Liver (tissue), 9 donors: ENCODE measurements around the gene RIMBP2. TPM values are rescaled to one million over a fixed set of nuclear protein-coding genes. Genes with fewer than 3 reads are reported as not detected.

Experiments used
- DNase-seq: peaks from one replicate; pipeline ENCODE4 v3.0.0-alpha.2; 2017; ENCODE audit warnings: low spot score
- H3K27ac ChIP-seq, 2 donors: one replicate each; pipeline ENCODE4 v1.7.0; 2013; ENCODE audit warnings: inconsistent platforms in 2 of 2, low read length in 2 of 2, control low read depth in 1 of 2, low read depth in 1 of 2, mild to moderate bottlenecking in 1 of 2
- H3K27me3 ChIP-seq, 4 donors: one replicate each; pipeline versions ENCODE4 v1.6.1 to v1.7.0; 2013; ENCODE audit warnings: low read length in 3 of 4, inconsistent platforms in 1 of 4, mild to moderate bottlenecking in 1 of 4, moderate library complexity in 1 of 4; ENCODE audit not compliant: control insufficient read depth in 4 of 4, insufficient read depth in 4 of 4
- H3K36me3 ChIP-seq, 4 donors: one replicate each; pipeline versions ENCODE4 v1.6.1 to v1.7.0; 2013; ENCODE audit warnings: low read length in 3 of 4, mild to moderate bottlenecking in 3 of 4, low read depth in 1 of 4, moderate library complexity in 1 of 4; ENCODE audit not compliant: control insufficient read depth in 4 of 4, insufficient read depth in 3 of 4
- H3K4me1 ChIP-seq, 4 donors: one replicate each; pipeline versions ENCODE4 v1.6.1 to v1.7.0; 2013; ENCODE audit warnings: low read length in 3 of 4, mild to moderate bottlenecking in 3 of 4, moderate library complexity in 1 of 4; ENCODE audit not compliant: control insufficient read depth in 4 of 4, insufficient read depth in 4 of 4
- H3K4me3 ChIP-seq, 3 donors: one replicate each; pipeline versions ENCODE4 v1.6.1 to v1.7.0; 2013; ENCODE audit warnings: low read length in 3 of 3, control low read depth in 1 of 3, low read depth in 1 of 3, mild to moderate bottlenecking in 1 of 3
- H3K9ac ChIP-seq, 2 donors: one replicate each; pipeline ENCODE4 v1.7.0; 2013; ENCODE audit warnings: low read length in 2 of 2, mild to moderate bottlenecking in 2 of 2, moderate library complexity in 2 of 2, control low read depth in 1 of 2, low read depth in 1 of 2
- H3K9me3 ChIP-seq, 4 donors: one replicate each; pipeline versions ENCODE4 v1.6.1 to v1.7.0; 2013; ENCODE audit warnings: low read length in 3 of 4; ENCODE audit not compliant: control insufficient read depth in 4 of 4
- FOXA1 ChIP-seq: IDR thresholded peaks from 2 replicates; pipeline ENCODE4 v1.6.1; 2016; ENCODE audit warnings: antibody characterized with exemption
- FOXA2 ChIP-seq: IDR thresholded peaks from 2 replicates; pipeline ENCODE4 v1.6.1; 2016; ENCODE audit warnings: antibody characterized with exemption
- GABPA ChIP-seq, 2 donors: IDR thresholded peaks in 1 of 2; conservative IDR thresholded peaks in 1 of 2; 2 replicates each; pipeline ENCODE4 v1.6.1; 2016; ENCODE audit warnings: antibody characterized with exemption in 2 of 2, mild to moderate bottlenecking in 1 of 2, moderate library complexity in 1 of 2
- HNF4A ChIP-seq, 2 donors: conservative IDR thresholded peaks; 2 replicates each; pipeline ENCODE4 v1.6.1; 2016; ENCODE audit warnings: antibody characterized with exemption in 2 of 2, mild to moderate bottlenecking in 2 of 2
- HNF4G ChIP-seq: IDR thresholded peaks from 2 replicates; pipeline ENCODE4 v1.6.1; 2016; ENCODE audit warnings: antibody characterized with exemption
- JUND ChIP-seq, 2 donors: IDR thresholded peaks; 2 replicates each; pipeline ENCODE4 v1.6.1; 2016; ENCODE audit warnings: antibody characterized with exemption in 2 of 2
- RAD21 ChIP-seq, 2 donors: IDR thresholded peaks; 2 replicates each; pipeline ENCODE4 v1.6.1; 2016; ENCODE audit warnings: antibody characterized with exemption in 2 of 2, mild to moderate bottlenecking in 2 of 2
- RXRA ChIP-seq, 2 donors: IDR thresholded peaks; 2 replicates each; pipeline ENCODE4 v1.6.1; 2017 to 2018; ENCODE audit warnings: antibody characterized with exemption in 2 of 2, mild to moderate bottlenecking in 1 of 2
- SP1 ChIP-seq: IDR thresholded peaks from 2 replicates; pipeline ENCODE4 v1.6.1; 2018; ENCODE audit warnings: antibody characterized with exemption, mild to moderate bottlenecking
- YY1 ChIP-seq: IDR thresholded peaks from 2 replicates; pipeline ENCODE4 v1.6.1; 2016; ENCODE audit warnings: antibody characterized with exemption, mild to moderate bottlenecking
- WGBS: extraction: QIAGEN DNeasy Blood & Tissue Kit; methylation state at CpG from one replicate; pipeline ENCODE4 v1.1.7; 2013; 5-methylcytosine and 5-hydroxymethylcytosine counted together
- polyA plus RNA-seq, 2 donors: library from polyadenylated mRNA; stranded (reverse) in 1 of 2; unstranded in 1 of 2; fragments of 200-250 nt in 1 of 2; fragments of >200 nt in 1 of 2; fragmentation: Nextera tagmentation in 1 of 2; extraction: Ambion mirVana in 1 of 2; gene quantifications; one replicate each; pipeline versions ENCODE4 v1.2.1 to v1.2.3, GENCODE V29; 2013 to 2015
- total RNA-seq, 2 donors: library from RNA; depleted of rRNA; stranded (reverse); fragments of >200 nt; gene quantifications; one replicate each; pipeline ENCODE4 v1.2.3, GENCODE V29; 2014
- TF ChIP-seq, protein P1 (sequence below): IDR thresholded peaks from 2 replicates; pipeline ENCODE4 v1.6.1; 2016; ENCODE audit warnings: antibody characterized with exemption
- TF ChIP-seq, protein P2 (sequence below): IDR thresholded peaks from 2 replicates; pipeline ENCODE4 v1.6.1; 2016; ENCODE audit warnings: antibody characterized with exemption
- TF ChIP-seq, protein P3 (sequence below): fragments of 150-350 bp; IDR thresholded peaks from 2 replicates; pipeline ENCODE4 v1.5.1; 2017; ENCODE audit warnings: improper control_type of control experiment, low read depth, low read length; ENCODE audit not compliant: missing input control
- donor health status: healthy.
- donor health status: healthy.
- donor health status: healthy.
- donor health status: healthy.
- donor health status: healthy.

Gene RIMBP2
- total and polyA plus RNA-seq, 4 donors: 0.01 to 0.17 (median 0.09) TPM; not detected in 1

DNA sequence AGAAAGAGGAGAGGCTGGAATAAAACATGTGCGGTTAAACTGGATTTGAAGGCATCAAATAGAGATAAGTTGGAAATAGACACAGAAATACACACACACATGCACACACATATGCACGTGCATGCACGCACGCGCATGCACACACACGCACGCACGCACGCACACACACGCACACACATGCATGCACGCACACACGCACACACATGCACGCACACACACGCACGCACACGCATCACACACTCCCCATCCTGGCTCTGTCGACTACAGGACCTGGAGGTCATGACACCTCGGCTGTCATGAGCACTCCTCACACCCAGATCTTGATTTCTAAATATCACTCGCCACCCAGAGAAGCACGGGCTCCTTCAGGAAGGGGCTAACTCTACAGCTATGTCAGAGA lies 51.8 kb downstream of the RIMBP2 start:
- DNase-seq: no peak
- Histone ChIP-seq H3K9me3 (peaks cover 0 to 9% (median 3%) of the 10 kb centered on the region in 4 donors), H3K4me3 (no peak overlapping the region), H3K27me3 (no peaks in the 10 kb centered on the region), H3K36me3 (no peaks in the 10 kb centered on the region), H3K9ac (no peak overlapping the region), H3K27ac (no peak overlapping the region), H3K4me1 (no peaks in the 10 kb centered on the region)
- TF ChIP-seq YY1: no peak
- TF ChIP-seq, protein P1, sequence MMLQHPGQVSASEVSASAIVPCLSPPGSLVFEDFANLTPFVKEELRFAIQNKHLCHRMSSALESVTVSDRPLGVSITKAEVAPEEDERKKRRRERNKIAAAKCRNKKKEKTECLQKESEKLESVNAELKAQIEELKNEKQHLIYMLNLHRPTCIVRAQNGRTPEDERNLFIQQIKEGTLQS: no peak
- 90% methylated on average over 20 of the region's 20 CpGs for WGBS

DNA sequence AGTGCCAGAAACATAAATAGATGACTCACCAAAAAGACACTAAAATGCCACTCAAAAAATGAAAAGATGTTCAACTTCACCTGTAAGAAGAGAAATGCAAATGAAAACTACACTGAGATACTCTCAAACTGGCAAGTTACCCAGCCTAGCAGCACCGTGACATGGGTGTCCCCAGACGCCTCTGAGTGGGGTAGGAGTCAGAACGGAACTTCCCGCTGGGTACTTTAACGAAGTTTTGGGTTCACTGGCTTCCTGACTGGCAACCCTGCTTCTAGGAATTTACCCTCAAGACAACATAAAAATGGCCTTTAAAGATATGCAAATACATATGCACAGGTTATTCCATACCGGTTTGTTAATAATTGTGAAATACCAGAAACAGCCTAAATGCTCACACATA lies 52.6 kb downstream of the RIMBP2 start:
- H3K27ac ChIP-seq: no peak overlapping the region
- no peaks in the 10 kb centered on the region for H3K4me1 ChIP-seq
- no peaks in the 10 kb centered on the region for H3K27me3 ChIP-seq
- TF ChIP-seq FOXA1 (no peak), JUND (IDR thresholded peaks at IDR 0.05) (no peak), HNF4A (conservative IDR thresholded peaks at IDR 0.05) (no peak), RAD21 (IDR thresholded peaks at IDR 0.05) (no peak), RXRA (IDR thresholded peaks at IDR 0.05) (no peak)
- TF ChIP-seq, protein P2, sequence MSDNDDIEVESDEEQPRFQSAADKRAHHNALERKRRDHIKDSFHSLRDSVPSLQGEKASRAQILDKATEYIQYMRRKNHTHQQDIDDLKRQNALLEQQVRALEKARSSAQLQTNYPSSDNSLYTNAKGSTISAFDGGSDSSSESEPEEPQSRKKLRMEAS: no peak
- peaks cover 0 to 9% (median 3%) of the 10 kb centered on the region in 4 donors for H3K9me3 ChIP-seq
- no peak overlapping the region for H3K9ac ChIP-seq
- no peak overlapping the region for H3K4me3 ChIP-seq
- H3K36me3 ChIP-seq: no peaks in the 10 kb centered on the region
- 70% methylated on average over 6 of the region's 6 CpGs for WGBS
- no peak for DNase-seq

DNA sequence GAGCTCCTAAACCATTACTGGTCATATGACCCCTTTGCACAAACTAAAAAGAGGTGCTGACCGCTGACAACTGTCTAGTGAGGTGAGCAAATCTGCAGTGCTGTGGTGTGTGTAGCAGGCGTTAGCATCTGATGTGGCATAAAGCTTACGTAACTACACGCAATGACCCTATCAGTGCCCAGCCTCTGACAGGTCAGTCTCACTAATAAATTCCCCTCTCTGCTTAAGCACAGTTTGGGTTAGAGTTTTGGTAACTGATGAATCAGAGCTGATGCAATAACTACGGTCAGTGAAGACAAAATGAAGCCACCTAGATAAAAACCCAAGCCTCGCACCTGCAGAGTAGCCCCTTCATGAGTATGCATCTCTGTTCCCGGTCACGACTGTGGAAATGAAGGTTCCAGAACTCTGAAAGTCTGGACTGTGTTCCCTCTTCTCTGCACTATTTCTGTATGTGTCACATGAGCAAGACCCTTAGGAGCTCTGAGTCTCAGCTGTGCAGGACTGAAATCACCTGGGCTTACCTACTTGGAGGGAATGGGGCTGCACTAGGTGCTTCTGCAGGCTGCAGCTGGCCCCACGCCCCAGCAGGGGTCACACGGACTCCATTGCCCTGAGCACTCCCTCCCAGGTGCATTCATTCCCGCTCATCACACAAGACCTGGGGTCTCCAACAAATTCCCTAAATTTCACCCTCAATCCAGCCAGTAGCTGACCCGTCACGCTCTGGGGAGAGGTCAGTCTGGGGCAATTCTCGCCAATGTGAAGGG lies 54.4 kb downstream of the RIMBP2 start:
- Histone ChIP-seq H3K36me3 (no peaks in the 10 kb centered on the region), H3K27ac (no peak overlapping the region), H3K27me3 (no peaks in the 10 kb centered on the region), H3K4me3 (no peak overlapping the region), H3K4me1 (no peaks in the 10 kb centered on the region), H3K9ac (no peak overlapping the region), H3K9me3 (no peaks in the 10 kb centered on the region)
- no peak for TF ChIP-seq RXRA (IDR thresholded peaks at IDR 0.05)
- TF ChIP-seq, protein P2: no peak
- no peak for TF ChIP-seq HNF4G
- no peak for TF ChIP-seq FOXA1
- TF ChIP-seq GABPA (IDR thresholded peaks at IDR 0.05 in 1 of 2, conservative IDR thresholded peaks at IDR 0.05 in 1 of 2): no peak
- TF ChIP-seq, protein P1: no peak
- TF ChIP-seq RAD21 (IDR thresholded peaks at IDR 0.05): no peak
- TF ChIP-seq SP1: no peak
- TF ChIP-seq FOXA2: no peak
- TF ChIP-seq JUND (IDR thresholded peaks at IDR 0.05): no peak
- TF ChIP-seq, protein P3, sequence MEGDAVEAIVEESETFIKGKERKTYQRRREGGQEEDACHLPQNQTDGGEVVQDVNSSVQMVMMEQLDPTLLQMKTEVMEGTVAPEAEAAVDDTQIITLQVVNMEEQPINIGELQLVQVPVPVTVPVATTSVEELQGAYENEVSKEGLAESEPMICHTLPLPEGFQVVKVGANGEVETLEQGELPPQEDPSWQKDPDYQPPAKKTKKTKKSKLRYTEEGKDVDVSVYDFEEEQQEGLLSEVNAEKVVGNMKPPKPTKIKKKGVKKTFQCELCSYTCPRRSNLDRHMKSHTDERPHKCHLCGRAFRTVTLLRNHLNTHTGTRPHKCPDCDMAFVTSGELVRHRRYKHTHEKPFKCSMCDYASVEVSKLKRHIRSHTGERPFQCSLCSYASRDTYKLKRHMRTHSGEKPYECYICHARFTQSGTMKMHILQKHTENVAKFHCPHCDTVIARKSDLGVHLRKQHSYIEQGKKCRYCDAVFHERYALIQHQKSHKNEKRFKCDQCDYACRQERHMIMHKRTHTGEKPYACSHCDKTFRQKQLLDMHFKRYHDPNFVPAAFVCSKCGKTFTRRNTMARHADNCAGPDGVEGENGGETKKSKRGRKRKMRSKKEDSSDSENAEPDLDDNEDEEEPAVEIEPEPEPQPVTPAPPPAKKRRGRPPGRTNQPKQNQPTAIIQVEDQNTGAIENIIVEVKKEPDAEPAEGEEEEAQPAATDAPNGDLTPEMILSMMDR: no peak
- no peak for TF ChIP-seq HNF4A (conservative IDR thresholded peaks at IDR 0.05)
- no peak for DNase-seq
- 71% methylated on average over 14 of the region's 14 CpGs for WGBS
